GM10248 (cell line): ENCODE results near the gene CATSPERE.
A peak's percentile ranks its signal among the peaks of the same experiment; 100 is the strongest.

ENCODE experiments used
- CTCF ChIA-PET: fragments of 300-600 bp; sonication (Branson Sonifier 250); formaldehyde crosslinking; extraction: SDS; loops from one replicate; lab custom pipeline; 2021; ENCODE audit warnings: antibody characterized with exemption; lab: Yijun Ruan, JAX
- POLR2A ChIA-PET: fragments of 350-650 bp; sonication (Branson Sonifier 250); formaldehyde crosslinking; extraction: SDS; loops from one replicate; lab custom pipeline; 2020; ENCODE audit warnings: antibody characterized with exemption; lab: Yijun Ruan, JAX
- DNase-seq: peaks from one replicate; pipeline ENCODE4 v3.0.0; 2012; ENCODE audit errors: extremely low spot score
- TF ChIP-seq, protein P1 (sequence below): IDR thresholded peaks from 2 replicates; pipeline ENCODE4 v1.5.1; 2012; ENCODE audit warnings: mild to moderate bottlenecking, low read depth; ENCODE audit errors: extremely low read depth, missing control alignments, control extremely low read depth

The CATSPERE gene

DNA sequence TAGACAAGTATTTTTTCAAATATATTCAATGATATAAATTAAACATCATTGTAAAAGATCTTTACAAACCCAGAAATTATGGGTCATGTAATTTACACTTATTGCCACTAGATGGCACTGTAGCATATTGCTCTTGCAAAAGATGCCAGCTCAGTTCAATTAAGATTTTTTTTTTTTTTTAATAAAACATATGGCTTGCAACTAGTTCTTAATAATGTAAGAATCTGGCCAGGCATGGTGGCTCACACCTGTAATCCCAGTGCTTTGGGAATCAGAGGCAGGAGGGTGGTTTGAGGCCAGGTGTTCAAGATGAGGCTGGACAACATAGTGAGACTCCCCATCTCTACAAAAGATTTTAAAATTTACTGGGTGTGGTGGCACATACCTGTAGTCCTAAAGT is 142.4 kb downstream of the CATSPERE start:
- ChIA-PET CTCF (interaction anchor here (0.7 to 3.4 kb wide), 36 partner anchors 9 to 439 kb away, joined by 3 to 121 read pairs (median 4); partner anchors contain the start of genes CATSPERE and DESI2), POLR2A (no interaction called here)
- DNase-seq, result peak; percentile 31
- TF ChIP-seq, protein P1, sequence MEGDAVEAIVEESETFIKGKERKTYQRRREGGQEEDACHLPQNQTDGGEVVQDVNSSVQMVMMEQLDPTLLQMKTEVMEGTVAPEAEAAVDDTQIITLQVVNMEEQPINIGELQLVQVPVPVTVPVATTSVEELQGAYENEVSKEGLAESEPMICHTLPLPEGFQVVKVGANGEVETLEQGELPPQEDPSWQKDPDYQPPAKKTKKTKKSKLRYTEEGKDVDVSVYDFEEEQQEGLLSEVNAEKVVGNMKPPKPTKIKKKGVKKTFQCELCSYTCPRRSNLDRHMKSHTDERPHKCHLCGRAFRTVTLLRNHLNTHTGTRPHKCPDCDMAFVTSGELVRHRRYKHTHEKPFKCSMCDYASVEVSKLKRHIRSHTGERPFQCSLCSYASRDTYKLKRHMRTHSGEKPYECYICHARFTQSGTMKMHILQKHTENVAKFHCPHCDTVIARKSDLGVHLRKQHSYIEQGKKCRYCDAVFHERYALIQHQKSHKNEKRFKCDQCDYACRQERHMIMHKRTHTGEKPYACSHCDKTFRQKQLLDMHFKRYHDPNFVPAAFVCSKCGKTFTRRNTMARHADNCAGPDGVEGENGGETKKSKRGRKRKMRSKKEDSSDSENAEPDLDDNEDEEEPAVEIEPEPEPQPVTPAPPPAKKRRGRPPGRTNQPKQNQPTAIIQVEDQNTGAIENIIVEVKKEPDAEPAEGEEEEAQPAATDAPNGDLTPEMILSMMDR, result peak; percentile 51

DNA sequence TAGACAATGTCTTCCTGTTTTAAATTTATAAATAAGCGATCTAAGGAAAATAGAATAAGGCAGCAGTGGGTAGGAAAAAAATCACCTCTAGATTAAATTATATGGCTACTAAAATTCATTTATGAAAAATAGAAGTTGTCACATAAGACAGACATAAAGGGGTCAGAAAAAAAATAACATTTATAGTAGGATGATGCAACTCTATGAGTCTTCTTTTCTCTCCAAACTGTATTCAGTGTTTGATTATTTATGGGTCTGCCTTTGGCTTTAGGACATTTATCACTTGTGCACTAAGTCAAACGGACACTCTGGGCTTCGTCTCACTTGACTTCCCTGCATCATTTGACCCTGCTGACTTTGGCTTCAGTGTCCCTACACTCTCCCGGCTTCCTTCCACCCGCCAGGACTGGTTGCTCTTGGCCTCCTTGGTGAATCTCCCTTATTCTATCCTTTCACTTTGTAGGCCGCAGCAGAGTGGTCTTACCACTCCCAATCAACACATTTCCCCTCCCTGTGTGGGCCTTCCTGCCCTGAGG is 144.8 kb downstream of the CATSPERE start:
- TF ChIP-seq, protein P1, result no peak
- CTCF ChIA-PET, result interaction anchor here (0.9 to 3.4 kb wide), 6 partner anchors 11 to 437 kb away, joined by 5 to 121 read pairs (median 15); partner anchors contain the start of gene DESI2
- no peak for DNase-seq
- POLR2A ChIA-PET, result interaction anchor here (0.6 kb wide), 1 partner anchor 132 kb away, joined by 3 read pairs; no protein-coding TSS in a partner anchor

DNA sequence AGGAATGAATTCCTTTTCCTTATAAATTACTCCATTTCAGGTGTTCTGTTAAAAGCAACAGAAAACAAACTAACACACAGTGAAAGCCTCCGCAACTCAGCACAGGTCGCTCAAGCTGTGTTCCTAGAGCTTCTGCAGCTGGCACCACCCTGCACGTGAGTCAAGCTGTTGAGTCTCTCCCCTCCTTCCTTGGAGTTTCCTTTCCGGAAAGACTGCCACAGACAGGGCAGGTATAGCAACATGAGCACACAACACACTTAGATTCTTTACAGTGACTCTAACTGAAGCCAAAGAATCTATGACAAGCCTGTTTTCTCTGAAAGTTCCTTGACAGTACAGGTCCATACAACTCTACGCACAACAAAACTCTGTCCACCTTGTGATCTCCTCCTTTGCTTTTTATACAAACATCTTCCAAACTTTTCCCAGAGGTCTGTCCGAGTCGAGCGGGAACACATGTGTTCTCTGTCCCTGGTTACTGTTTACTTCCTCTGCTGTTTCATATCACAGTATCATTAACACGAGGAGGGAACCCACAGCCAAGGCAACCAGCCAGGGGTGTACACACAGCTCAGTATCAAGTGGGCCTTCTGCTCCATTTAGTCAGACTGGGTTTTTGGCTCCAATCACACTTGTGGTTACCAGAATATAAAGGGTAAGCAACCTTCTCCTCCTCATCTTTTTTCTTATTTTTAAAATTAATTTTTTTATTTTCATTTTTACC is 153.2 kb downstream of the CATSPERE start:
- TF ChIP-seq, protein P1, result no peak
- POLR2A ChIA-PET, result no interaction called here
- DNase-seq, result no peak
- CTCF ChIA-PET, result interaction anchor here (0.7 to 0.9 kb wide), 2 partner anchors 10 to 11 kb away, joined by 3 to 4 read pairs; no protein-coding TSS in a partner anchor

DNA sequence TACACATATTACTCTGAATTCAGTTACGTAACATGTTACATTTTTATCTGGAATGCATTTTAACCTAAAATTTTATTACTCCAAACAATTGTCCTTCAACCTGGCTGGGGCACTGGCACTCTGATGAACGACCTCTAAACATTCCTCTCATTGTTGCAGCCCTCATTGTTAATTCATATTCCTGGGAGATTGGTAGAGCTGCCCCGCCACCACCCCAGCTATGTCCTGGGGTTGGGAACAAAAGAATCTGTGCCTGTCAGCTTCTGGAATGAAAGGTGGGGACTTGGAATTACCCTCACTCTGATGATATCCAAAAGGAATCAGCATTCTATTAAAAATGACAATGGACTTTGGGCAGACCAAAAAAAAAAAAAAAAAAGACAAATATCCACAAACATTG is 153.8 kb downstream of the CATSPERE start:
- POLR2A ChIA-PET, result no interaction called here

DNA sequence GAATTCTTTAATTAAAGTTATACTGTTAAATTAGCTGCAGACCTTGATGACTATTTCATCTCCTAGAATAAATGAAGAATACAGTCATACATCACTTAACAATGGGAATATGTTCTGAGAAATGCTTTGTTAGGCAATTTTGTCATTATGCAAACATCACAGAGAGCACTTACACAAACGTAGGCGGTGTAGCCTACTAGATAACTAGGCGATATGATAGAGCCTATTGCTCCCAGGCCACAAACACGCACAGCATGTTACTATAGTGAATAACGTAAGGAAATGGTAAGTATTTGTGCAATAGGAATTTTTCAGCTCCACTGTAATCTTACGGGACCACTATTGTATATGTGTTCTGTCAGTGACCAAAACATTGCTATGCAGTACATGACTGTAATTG is 154.2 kb downstream of the CATSPERE start:
- CTCF ChIA-PET, result interaction anchor here (0.7 to 3.8 kb wide), 3 partner anchors 11 to 427 kb away, joined by 3 to 21 read pairs (median 4); no protein-coding TSS in a partner anchor
- TF ChIP-seq, protein P1, result no peak
- DNase-seq, result no peak
- POLR2A ChIA-PET, result no interaction called here

More for the DNA sequence above, 153.8 kb downstream of the CATSPERE start:
- DNase-seq, result no peak
- TF ChIP-seq, protein P1, result no peak
- CTCF ChIA-PET, result interaction anchor here (0.7 kb wide), 1 partner anchor 11 kb away, joined by 4 read pairs; no protein-coding TSS in a partner anchor

DNA sequence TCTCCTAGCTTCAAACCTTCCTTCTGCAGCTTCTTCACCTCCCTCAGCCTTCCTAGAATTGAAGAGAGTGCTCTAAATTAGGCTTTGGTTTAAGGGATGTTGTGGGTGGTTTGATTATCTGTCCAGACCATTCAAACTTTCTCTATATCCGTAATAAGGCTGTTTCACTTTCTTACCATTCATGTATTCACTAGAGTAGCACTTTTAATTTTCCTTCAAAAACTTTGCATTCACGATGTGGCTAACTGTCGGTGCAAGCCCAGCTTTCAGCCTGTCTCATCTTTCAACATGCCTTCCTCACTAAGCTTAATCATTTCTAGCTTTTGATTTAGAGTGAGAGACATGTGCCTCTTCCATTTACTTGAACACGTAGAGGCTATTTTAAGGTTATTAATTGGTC is 165.6 kb downstream of the CATSPERE start:
- DNase-seq, result no peak
- POLR2A ChIA-PET, result no interaction called here
- TF ChIP-seq, protein P1, result no peak
- CTCF ChIA-PET, result interaction anchor here (1.3 to 1.4 kb wide), 2 partner anchors 23 to 170 kb away, joined by 3 read pairs; no protein-coding TSS in a partner anchor
